Trophoblast cell (in vitro differentiated cells and primary cell): ENCODE data around the gene ROR1.

Experiments
- DNase-seq, 2 donors: peaks; one replicate each; pipeline ENCODE4 v3.0.0-alpha.2; 2016
- H2AFZ ChIP-seq: 2 replicates; pipeline ENCODE4 v1.6.1; 2013; ENCODE audit warnings: low read length, moderate library complexity, mild to moderate bottlenecking; ENCODE audit not compliant: insufficient read depth, poor library complexity
- H2AK5ac ChIP-seq: 2 replicates; pipeline ENCODE4 v1.6.1; 2013; ENCODE audit warnings: mild to moderate bottlenecking, low read length
- H2BK120ac ChIP-seq: 2 replicates; pipeline ENCODE4 v1.6.1; 2013; ENCODE audit warnings: low read length, mild to moderate bottlenecking, moderate library complexity; ENCODE audit not compliant: insufficient read depth, poor library complexity
- H2BK12ac ChIP-seq: 2 replicates; pipeline ENCODE4 v1.6.1; 2013; ENCODE audit warnings: mild to moderate bottlenecking, low read length, moderate library complexity
- H2BK5ac ChIP-seq: 2 replicates; pipeline ENCODE4 v1.6.1; 2013; ENCODE audit warnings: low read length, low read depth, moderate library complexity, mild to moderate bottlenecking; ENCODE audit not compliant: poor library complexity
- H3K14ac ChIP-seq: 2 replicates; pipeline ENCODE4 v1.6.1; 2013; ENCODE audit warnings: mild to moderate bottlenecking, low read length
- H3K18ac ChIP-seq: 2 replicates; pipeline ENCODE4 v1.6.1; 2013; ENCODE audit warnings: mild to moderate bottlenecking, low read length
- H3K23ac ChIP-seq: 2 replicates; pipeline ENCODE4 v1.6.1; 2013; ENCODE audit warnings: low read length
- H3K27ac ChIP-seq: 2 replicates; pipeline ENCODE4 v1.5.1; 2013; ENCODE audit warnings: low read depth, mild to moderate bottlenecking, inconsistent platforms, low read length, moderate library complexity
- H3K27me3 ChIP-seq: 2 replicates; pipeline ENCODE4 v1.6.1; 2013; ENCODE audit warnings: inconsistent platforms, mild to moderate bottlenecking, low read length, moderate library complexity; ENCODE audit not compliant: insufficient read depth
- H3K36me3 ChIP-seq, 2 experiments: 1 replicate in 1 of 2; 2 replicates in 1 of 2; pipeline ENCODE4 v1.6.1; 2013; ENCODE audit warnings: low read length in 2 of 2, mild to moderate bottlenecking in 2 of 2, moderate library complexity in 1 of 2; ENCODE audit not compliant: insufficient read depth in 2 of 2, control insufficient read depth in 1 of 2
- H3K4ac ChIP-seq: 2 replicates; pipeline ENCODE4 v1.6.1; 2013; ENCODE audit warnings: low read depth, mild to moderate bottlenecking, low read length, moderate library complexity
- H3K4me1 ChIP-seq, 2 experiments: 1 replicate in 1 of 2; 2 replicates in 1 of 2; pipeline ENCODE4 v1.6.1; 2013; ENCODE audit warnings: low read length in 2 of 2, mild to moderate bottlenecking in 2 of 2, moderate library complexity in 1 of 2; ENCODE audit not compliant: insufficient read depth in 2 of 2, control insufficient read depth in 1 of 2
- H3K4me2 ChIP-seq: 2 replicates; pipeline ENCODE4 v1.6.1; 2013; ENCODE audit warnings: inconsistent platforms, mild to moderate bottlenecking, low read length, moderate library complexity
- H3K4me3 ChIP-seq: 2 replicates; pipeline ENCODE4 v1.5.1; 2013; ENCODE audit warnings: mild to moderate bottlenecking, low read depth, low read length, inconsistent platforms
- H3K79me1 ChIP-seq: one replicate; pipeline ENCODE4 v1.6.1; 2013; ENCODE audit warnings: low read length
- H3K79me2 ChIP-seq: 2 replicates; pipeline ENCODE4 v1.6.1; 2013; ENCODE audit warnings: low read length, mild to moderate bottlenecking; ENCODE audit not compliant: control insufficient read depth, insufficient read depth, poor library complexity
- H3K9ac ChIP-seq: 2 replicates; pipeline ENCODE4 v1.6.1; 2013; ENCODE audit warnings: mild to moderate bottlenecking, low read length
- H3K9me3 ChIP-seq: 2 replicates; pipeline ENCODE4 v1.6.1; 2013; ENCODE audit warnings: low read depth, mild to moderate bottlenecking, control low read depth, inconsistent platforms, low read length; ENCODE audit not compliant: insufficient read depth
- H4K12ac ChIP-seq: 2 replicates; pipeline ENCODE4 v1.6.1; 2013; ENCODE audit warnings: low read depth, mild to moderate bottlenecking, low read length, moderate library complexity
- H4K8ac ChIP-seq: 2 replicates; pipeline ENCODE4 v1.6.1; 2013; ENCODE audit warnings: low read depth, mild to moderate bottlenecking, low read length, moderate library complexity
- H4K91ac ChIP-seq: one replicate; pipeline ENCODE4 v1.6.1; 2013; ENCODE audit warnings: low read depth, mild to moderate bottlenecking, low read length, moderate library complexity
- WGBS: extraction: QIAGEN DNeasy Blood & Tissue Kit; methylation state at CpG from one replicate; pipeline ENCODE4 v1.1.7; 2013; ENCODE audit warnings: missing lambda C conversion rate; ENCODE audit not compliant: insufficient read length, insufficient coverage; ENCODE audit errors: extremely low coverage; 5-methylcytosine and 5-hydroxymethylcytosine counted together

The ROR1 gene

DNA sequence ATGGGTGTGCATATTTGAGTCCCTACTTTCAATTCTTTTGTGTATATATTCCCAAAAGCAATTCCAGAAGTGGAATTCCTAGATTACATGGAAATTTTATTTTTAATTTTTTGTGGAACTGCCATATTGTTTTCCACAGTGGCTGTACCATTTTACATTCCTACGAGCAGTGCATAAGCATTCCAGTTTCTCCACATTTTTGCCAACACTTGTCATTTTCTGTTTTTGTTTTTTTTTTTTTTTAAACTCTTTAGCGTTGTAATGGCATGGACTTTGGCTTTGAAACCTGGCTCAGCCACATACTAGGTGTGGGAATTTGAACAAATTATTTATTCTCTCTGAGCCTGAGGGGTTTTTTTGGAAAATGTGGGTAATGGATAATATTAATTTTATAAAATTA lies 215.1 kb downstream of the ROR1 start:
- Histone ChIP-seq H3K27ac (no peak overlapping the region), H4K91ac (no peak overlapping the region), H3K4ac (no peak overlapping the region), H3K23ac (no peak overlapping the region), H3K14ac (no peak overlapping the region), H3K9ac (no peak overlapping the region), H3K27me3 (no peaks in the 10 kb centered on the region), H3K18ac (no peak overlapping the region), H3K4me3 (no peak overlapping the region), H3K36me3 (no peaks in the 10 kb centered on the region), H2AFZ (no peak overlapping the region), H3K9me3 (no peaks in the 10 kb centered on the region), H2BK5ac (no peak overlapping the region), H2AK5ac (no peak overlapping the region), H4K8ac (no peak overlapping the region), H4K12ac (no peak overlapping the region), H3K4me1 (peaks cover 8 to 12% of the 10 kb centered on the region in 2 experiments), H2BK120ac (no peak overlapping the region), H3K79me1 (peaks cover 12% of the 10 kb centered on the region), H3K4me2 (no peak overlapping the region), H2BK12ac (no peak overlapping the region), H3K79me2 (no peaks in the 10 kb centered on the region)
- peak; percentile 11 to 91 for DNase-seq
- WGBS = no CpG with 5 or more reads among the region's 2 CpGs

- H3K23ac ChIP-seq = no peak overlapping the region
- WGBS = no CpG with 5 or more reads among the region's 2 CpGs
- H3K27ac ChIP-seq = no peak overlapping the region
- no peaks in the 10 kb centered on the region for H3K9me3 ChIP-seq
- no peaks in the 10 kb centered on the region for H3K36me3 ChIP-seq
- no peak overlapping the region for H4K12ac ChIP-seq
- H3K4me3 ChIP-seq = no peak overlapping the region
- H2BK5ac ChIP-seq = no peak overlapping the region
- H3K27me3 ChIP-seq = no peaks in the 10 kb centered on the region
- H2BK12ac ChIP-seq = no peak overlapping the region
- no peak overlapping the region for H2AK5ac ChIP-seq
- H3K9ac ChIP-seq = no peak overlapping the region
- H3K79me2 ChIP-seq = no peaks in the 10 kb centered on the region
- H3K14ac ChIP-seq = no peak overlapping the region
- no peak overlapping the region for H3K18ac ChIP-seq
- H3K79me1 ChIP-seq = peaks cover 5% of the 10 kb centered on the region
- H3K4ac ChIP-seq = no peak overlapping the region
- no peak overlapping the region for H2BK120ac ChIP-seq
- no peak overlapping the region for H2AFZ ChIP-seq
- peaks cover under 1 to 6% of the 10 kb centered on the region in 2 experiments for H3K4me1 ChIP-seq
- no peak overlapping the region for H4K8ac ChIP-seq
- no peak overlapping the region for H3K4me2 ChIP-seq
- no peak for DNase-seq
- H4K91ac ChIP-seq = no peak overlapping the region
These were observed 217.9 kb downstream of the ROR1 start for GRCh38 chr1:63991685-63992084.

- no peak overlapping the region for H4K8ac ChIP-seq
- H3K23ac ChIP-seq = no peak overlapping the region
- no peak overlapping the region for H3K4ac ChIP-seq
- 100% methylated on average over 1 of the region's 3 CpGs for WGBS
- no peaks in the 10 kb centered on the region for H3K27me3 ChIP-seq
- no peak overlapping the region for H2BK5ac ChIP-seq
- H3K4me2 ChIP-seq = no peak overlapping the region
- no peak overlapping the region for H3K27ac ChIP-seq
- H3K36me3 ChIP-seq = no peaks in the 10 kb centered on the region
- H3K79me2 ChIP-seq = no peaks in the 10 kb centered on the region
- H3K4me1 ChIP-seq = peaks cover 2 to 16% of the 10 kb centered on the region in 2 experiments
- no peak overlapping the region for H3K18ac ChIP-seq
- no peak overlapping the region for H4K91ac ChIP-seq
- peaks cover 13% of the 10 kb centered on the region for H3K79me1 ChIP-seq
- H2AFZ ChIP-seq = no peak overlapping the region
- no peak overlapping the region for H3K14ac ChIP-seq
- H2BK12ac ChIP-seq = no peak overlapping the region
- peak in 1 of 2 donors; percentile 65 for DNase-seq
- H2BK120ac ChIP-seq = no peak overlapping the region
- no peak overlapping the region for H4K12ac ChIP-seq
- H3K9ac ChIP-seq = no peak overlapping the region
- H3K4me3 ChIP-seq = no peak overlapping the region
- H2AK5ac ChIP-seq = no peak overlapping the region
- H3K9me3 ChIP-seq = no peaks in the 10 kb centered on the region
These were observed 226.2 kb downstream of the ROR1 start for GRCh38 chr1:64000021-64000420.

- Histone ChIP-seq H3K4me3 (no peak overlapping the region), H2AFZ (no peak overlapping the region), H4K91ac (no peak overlapping the region), H2BK12ac (no peak overlapping the region), H3K79me2 (no peaks in the 10 kb centered on the region), H3K14ac (no peak overlapping the region), H2BK5ac (no peak overlapping the region), H3K23ac (no peak overlapping the region), H3K4me1 (peaks cover 3 to 17% of the 10 kb centered on the region in 2 experiments), H2BK120ac (no peak overlapping the region), H3K4me2 (no peak overlapping the region), H3K79me1 (peaks cover 13% of the 10 kb centered on the region), H3K36me3 (no peaks in the 10 kb centered on the region), H3K18ac (no peak overlapping the region), H3K9ac (no peak overlapping the region), H3K9me3 (no peaks in the 10 kb centered on the region), H3K4ac (no peak overlapping the region), H2AK5ac (no peak overlapping the region), H4K8ac (no peak overlapping the region), H3K27ac (no peak overlapping the region), H3K27me3 (no peaks in the 10 kb centered on the region), H4K12ac (no peak overlapping the region)
- DNase-seq = no peak
- no CpG with 5 or more reads among the region's 2 CpGs for WGBS
These were observed 227.2 kb downstream of the ROR1 start for GRCh38 chr1:64001038-64001437.
